ENCODE measurements around the gene IKZF5.

Gene IKZF5

GRCh38 chr10:122995936-122996335 is 12.7 kb downstream of the IKZF5 start (continued):
- TF ChIP-seq ZNF639 (tag by site-specific recombination; IDR thresholded peaks at IDR 0.05), result no peak
- no peak for TF ChIP-seq BCL11A (tag by site-specific recombination; IDR thresholded peaks at IDR 0.05; ENCODE audit: low read depth)
- TF ChIP-seq, protein P1, sequence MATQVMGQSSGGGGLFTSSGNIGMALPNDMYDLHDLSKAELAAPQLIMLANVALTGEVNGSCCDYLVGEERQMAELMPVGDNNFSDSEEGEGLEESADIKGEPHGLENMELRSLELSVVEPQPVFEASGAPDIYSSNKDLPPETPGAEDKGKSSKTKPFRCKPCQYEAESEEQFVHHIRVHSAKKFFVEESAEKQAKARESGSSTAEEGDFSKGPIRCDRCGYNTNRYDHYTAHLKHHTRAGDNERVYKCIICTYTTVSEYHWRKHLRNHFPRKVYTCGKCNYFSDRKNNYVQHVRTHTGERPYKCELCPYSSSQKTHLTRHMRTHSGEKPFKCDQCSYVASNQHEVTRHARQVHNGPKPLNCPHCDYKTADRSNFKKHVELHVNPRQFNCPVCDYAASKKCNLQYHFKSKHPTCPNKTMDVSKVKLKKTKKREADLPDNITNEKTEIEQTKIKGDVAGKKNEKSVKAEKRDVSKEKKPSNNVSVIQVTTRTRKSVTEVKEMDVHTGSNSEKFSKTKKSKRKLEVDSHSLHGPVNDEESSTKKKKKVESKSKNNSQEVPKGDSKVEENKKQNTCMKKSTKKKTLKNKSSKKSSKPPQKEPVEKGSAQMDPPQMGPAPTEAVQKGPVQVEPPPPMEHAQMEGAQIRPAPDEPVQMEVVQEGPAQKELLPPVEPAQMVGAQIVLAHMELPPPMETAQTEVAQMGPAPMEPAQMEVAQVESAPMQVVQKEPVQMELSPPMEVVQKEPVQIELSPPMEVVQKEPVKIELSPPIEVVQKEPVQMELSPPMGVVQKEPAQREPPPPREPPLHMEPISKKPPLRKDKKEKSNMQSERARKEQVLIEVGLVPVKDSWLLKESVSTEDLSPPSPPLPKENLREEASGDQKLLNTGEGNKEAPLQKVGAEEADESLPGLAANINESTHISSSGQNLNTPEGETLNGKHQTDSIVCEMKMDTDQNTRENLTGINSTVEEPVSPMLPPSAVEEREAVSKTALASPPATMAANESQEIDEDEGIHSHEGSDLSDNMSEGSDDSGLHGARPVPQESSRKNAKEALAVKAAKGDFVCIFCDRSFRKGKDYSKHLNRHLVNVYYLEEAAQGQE (tag by site-specific recombination; IDR thresholded peaks at IDR 0.05), result no peak
- TF ChIP-seq ZNF221 (tag by site-specific recombination; IDR thresholded peaks at IDR 0.05; ENCODE audit: borderline replicate concordance), result no peak
- TF ChIP-seq, protein P2, sequence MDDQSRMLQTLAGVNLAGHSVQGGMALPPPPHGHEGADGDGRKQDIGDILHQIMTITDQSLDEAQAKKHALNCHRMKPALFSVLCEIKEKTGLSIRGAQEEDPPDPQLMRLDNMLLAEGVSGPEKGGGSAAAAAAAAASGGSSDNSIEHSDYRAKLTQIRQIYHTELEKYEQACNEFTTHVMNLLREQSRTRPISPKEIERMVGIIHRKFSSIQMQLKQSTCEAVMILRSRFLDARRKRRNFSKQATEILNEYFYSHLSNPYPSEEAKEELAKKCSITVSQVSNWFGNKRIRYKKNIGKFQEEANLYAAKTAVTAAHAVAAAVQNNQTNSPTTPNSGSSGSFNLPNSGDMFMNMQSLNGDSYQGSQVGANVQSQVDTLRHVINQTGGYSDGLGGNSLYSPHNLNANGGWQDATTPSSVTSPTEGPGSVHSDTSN (CRISPR knock-in tag; IDR thresholded peaks at IDR 0.05), result no peak

DNA sequence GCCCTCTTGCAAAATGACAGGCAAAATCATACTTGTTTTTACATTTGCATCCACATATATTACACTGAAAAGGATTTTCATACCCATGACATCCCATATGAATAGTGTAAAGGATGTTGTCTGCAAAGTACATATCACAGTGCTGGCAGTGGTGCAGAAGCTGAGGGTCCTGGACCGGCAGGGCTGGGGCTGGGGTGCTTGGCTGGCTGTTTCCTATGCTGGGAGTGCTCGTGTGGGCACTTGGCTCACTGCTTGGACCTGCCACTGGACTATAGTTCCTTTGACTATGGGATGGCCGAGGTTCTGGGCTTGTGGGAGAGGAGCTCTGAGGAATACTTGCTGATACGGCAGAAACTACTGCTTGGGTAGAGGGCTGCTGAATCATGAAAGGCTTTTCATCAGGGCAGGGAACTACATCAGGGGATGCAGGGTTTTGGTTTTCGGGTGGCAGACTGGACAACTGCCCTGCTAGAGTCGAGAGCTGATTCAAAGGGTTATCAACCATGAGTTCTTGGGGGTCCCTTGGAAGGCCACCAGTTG is 14.7 kb downstream of the IKZF5 start:
- ChIA-PET POLR2A (no interaction called here), CTCF (no interaction called here)
- Histone ChIP-seq H3K27ac (ENCODE audit: extremely low read depth, low read depth, low read length) (no peak overlapping the region), H3K4me3 (ENCODE audit: low read depth, low read length) (no peak overlapping the region), H3K4me1 (ENCODE audit: control insufficient read depth, insufficient read depth, low read length) (no peaks in the 10 kb centered on the region), H3K9me3 (ENCODE audit: control insufficient read depth, insufficient read depth, low read depth, low read length) (no peaks in the 10 kb centered on the region), H3K36me3 (ENCODE audit: control insufficient read depth in 2 of 2, insufficient read depth in 1 of 2, low read length in 2 of 2) (peaks cover 29 to 60% of the 10 kb centered on the region in 2 experiments; a peak in 2 of 3 replicates)
- TF ChIP-seq GLI2 (tag by site-specific recombination; IDR thresholded peaks at IDR 0.05; ENCODE audit: borderline replicate concordance, low read depth) (no peak), ZNF280D (tag by site-specific recombination; IDR thresholded peaks at IDR 0.05) (no peak), BCL11A (tag by site-specific recombination; IDR thresholded peaks at IDR 0.05; ENCODE audit: low read depth) (no peak), ZNF776 (tag by site-specific recombination; IDR thresholded peaks at IDR 0.05; ENCODE audit: borderline replicate concordance) (no peak)
- TF ChIP-seq, protein P3, sequence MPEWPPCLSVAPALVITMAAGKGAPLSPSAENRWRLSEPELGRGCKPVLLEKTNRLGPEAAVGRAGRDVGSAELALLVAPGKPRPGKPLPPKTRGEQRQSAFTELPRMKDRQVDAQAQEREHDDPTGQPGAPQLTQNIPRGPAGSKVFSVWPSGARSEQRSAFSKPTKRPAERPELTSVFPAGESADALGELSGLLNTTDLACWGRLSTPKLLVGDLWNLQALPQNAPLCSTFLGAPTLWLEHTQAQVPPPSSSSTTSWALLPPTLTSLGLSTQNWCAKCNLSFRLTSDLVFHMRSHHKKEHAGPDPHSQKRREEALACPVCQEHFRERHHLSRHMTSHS (tag by site-specific recombination; IDR thresholded peaks at IDR 0.05), result no peak

DNA sequence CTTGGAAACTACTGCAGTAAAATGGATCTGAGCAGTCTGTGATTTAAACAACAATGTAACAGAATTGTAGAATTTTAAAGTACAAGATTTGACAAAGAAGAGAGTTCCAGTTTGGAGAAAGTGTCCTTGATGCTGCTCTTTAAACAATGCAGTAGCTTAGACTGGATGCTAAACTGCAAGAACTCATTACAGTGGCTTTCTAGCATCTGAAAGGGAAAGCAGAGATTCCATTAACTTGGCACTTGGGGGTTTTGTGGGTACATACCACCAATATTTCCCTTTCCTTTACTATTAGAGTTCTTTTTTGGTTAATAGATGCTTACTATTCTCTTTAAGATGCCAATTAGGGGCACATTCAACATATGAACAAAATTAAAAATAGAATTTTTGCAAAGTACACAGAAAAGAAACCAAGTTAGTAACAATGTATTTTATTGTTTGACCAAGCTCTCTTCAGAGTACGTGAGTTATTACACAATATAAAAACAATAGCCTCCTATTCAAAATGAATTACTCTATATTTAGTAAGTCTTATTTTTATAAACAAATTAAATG is 16.5 kb downstream of the IKZF5 start:
- no peaks in the 10 kb centered on the region for H3K4me1 ChIP-seq (ENCODE audit: control insufficient read depth, insufficient read depth, low read length)
- ChIA-PET POLR2A (no interaction called here), CTCF (interaction anchor here (1.0 kb wide), 1 partner anchor 11 kb away, joined by 3 read pairs; no protein-coding TSS in a partner anchor)
- no peak overlapping the region for H3K27ac ChIP-seq (ENCODE audit: extremely low read depth, low read depth, low read length)
- TF ChIP-seq ZNF24 (tag by site-specific recombination; IDR thresholded peaks at IDR 0.05) (no peak), ZBTB20 (tag by site-specific recombination; IDR thresholded peaks at IDR 0.05) (no peak), YY1 (tag by site-specific recombination; IDR thresholded peaks at IDR 0.05) (no peak)
- H3K4me3 ChIP-seq (ENCODE audit: low read depth, low read length), result no peak overlapping the region
- peaks cover 24 to 54% of the 10 kb centered on the region in 2 experiments; a peak in 2 of 3 replicates for H3K36me3 ChIP-seq (ENCODE audit: control insufficient read depth in 2 of 2, insufficient read depth in 1 of 2, low read length in 2 of 2)
- H3K9me3 ChIP-seq (ENCODE audit: control insufficient read depth, insufficient read depth, low read depth, low read length), result no peaks in the 10 kb centered on the region

All from HEK293 (cell line).